SK-N-MC (cell line): Measurements from ENCODE around the gene AFAP1L2.
A peak's percentile ranks its signal among the peaks of the same experiment; 100 is the strongest.

Source experiments
- DNase-seq: peaks from one replicate; pipeline ENCODE4 v3.0.0-alpha.2; 2011; ENCODE audit warnings: low read depth, low spot score
- H3K27ac ChIP-seq: fragments of 200-600 bp; sonication (generic); 2 replicates; pipeline ENCODE4 v1.5.1; 2016; ENCODE audit warnings: mixed run types
- H3K36me3 ChIP-seq: fragments of 200-600 bp; sonication (generic); 2 replicates; pipeline ENCODE4 v1.6.1; 2017; ENCODE audit warnings: antibody characterized with exemption, low read length, mixed read lengths; ENCODE audit not compliant: insufficient read depth
- H3K4me3 ChIP-seq: fragments of 200-600 bp; sonication (generic); 2 replicates; pipeline ENCODE4 v1.5.1; 2016
- H3K9ac ChIP-seq: fragments of 200-600 bp; sonication (generic); 2 replicates; pipeline ENCODE4 v1.8.0; 2017; ENCODE audit warnings: mixed run types, mixed read lengths; ENCODE audit not compliant: insufficient read length
- H3K9me3 ChIP-seq: fragments of 200-600 bp; sonication (generic); 2 replicates; pipeline ENCODE4 v1.6.1; 2017; ENCODE audit warnings: low read depth, mild to moderate bottlenecking, antibody characterized with exemption, low read length, moderate library complexity, mixed read lengths
- EZH2 ChIP-seq: fragments of 200-600 bp; sonication (generic); IDR thresholded peaks from one replicate; pipeline ENCODE4 v1.6.1; 2017; ENCODE audit warnings: antibody characterized with exemption
- FOXP2 ChIP-seq: optimal IDR thresholded peaks from 2 replicates; pipeline ENCODE3; 2011; ENCODE audit warnings: mild to moderate bottlenecking, moderate library complexity; ENCODE audit not compliant: insufficient read depth; ENCODE audit errors: extremely low read length, control extremely low read depth
- POLR2AphosphoS5 ChIP-seq: IDR thresholded peaks from 2 replicates; pipeline ENCODE4 v1.6.1; 2012; ENCODE audit warnings: mild to moderate bottlenecking, low read depth, low read length, borderline replicate concordance

AFAP1L2 gene

GRCh38 chr10:114375047-114375446, 29.3 kb downstream of the AFAP1L2 start:
- Histone ChIP-seq H3K36me3 (no peaks in the 10 kb centered on the region), H3K27ac (no peak overlapping the region), H3K9me3 (no peaks in the 10 kb centered on the region), H3K9ac (no peak overlapping the region), H3K4me3 (no peak overlapping the region)
- TF ChIP-seq EZH2: no peak
- TF ChIP-seq POLR2AphosphoS5: no peak
- no peak for TF ChIP-seq FOXP2
- DNase-seq: no peak

- Histone ChIP-seq H3K4me3 (peak overlapping the region; percentile 30; the same call in 1 of the 2 replicates), H3K9me3 (no peaks in the 10 kb centered on the region), H3K9ac (peak overlapping the region; percentile 20), H3K27ac (no peak overlapping the region), H3K36me3 (no peaks in the 10 kb centered on the region)
- TF ChIP-seq FOXP2: no peak
- TF ChIP-seq EZH2: no peak
- no peak for TF ChIP-seq POLR2AphosphoS5
- DNase-seq: no peak
Measured at GRCh38 chr10:114374053-114374791, 30.1 kb downstream of the AFAP1L2 start.

GRCh38 chr10:114373631-114374030, 30.7 kb downstream of the AFAP1L2 start:
- H3K27ac ChIP-seq: no peak overlapping the region
- H3K36me3 ChIP-seq: no peaks in the 10 kb centered on the region
- H3K4me3 ChIP-seq: no peak overlapping the region
- no peak for TF ChIP-seq POLR2AphosphoS5
- no peak for TF ChIP-seq EZH2
- TF ChIP-seq FOXP2: no peak
- no peak for DNase-seq
- H3K9me3 ChIP-seq: no peaks in the 10 kb centered on the region
- H3K9ac ChIP-seq: no peak overlapping the region

- no peaks in the 10 kb centered on the region for H3K9me3 ChIP-seq
- TF ChIP-seq POLR2AphosphoS5 (no peak), FOXP2 (no peak), EZH2 (no peak)
- H3K9ac ChIP-seq: no peak overlapping the region
- no peak for DNase-seq
- no peaks in the 10 kb centered on the region for H3K36me3 ChIP-seq
- no peak overlapping the region for H3K27ac ChIP-seq
- no peak overlapping the region for H3K4me3 ChIP-seq
Measured at GRCh38 chr10:114372995-114373394, 31.3 kb downstream of the AFAP1L2 start.

- H3K27ac ChIP-seq: no peak overlapping the region
- H3K9me3 ChIP-seq: no peaks in the 10 kb centered on the region
- no peak overlapping the region for H3K9ac ChIP-seq
- H3K36me3 ChIP-seq: no peaks in the 10 kb centered on the region
- no peak for TF ChIP-seq FOXP2
- TF ChIP-seq EZH2: no peak
- TF ChIP-seq POLR2AphosphoS5: no peak
- no peak overlapping the region for H3K4me3 ChIP-seq
- DNase-seq: no peak
Measured at GRCh38 chr10:114372179-114372578, 32.1 kb downstream of the AFAP1L2 start.

- no peak for DNase-seq
- no peak for TF ChIP-seq POLR2AphosphoS5
- H3K36me3 ChIP-seq: no peaks in the 10 kb centered on the region
- no peak overlapping the region for H3K4me3 ChIP-seq
- H3K9me3 ChIP-seq: no peaks in the 10 kb centered on the region
- H3K9ac ChIP-seq: no peak overlapping the region
- no peak overlapping the region for H3K27ac ChIP-seq
Measured at GRCh38 chr10:114370966-114371365, 33.3 kb downstream of the AFAP1L2 start.

- Histone ChIP-seq H3K9ac (no peak overlapping the region), H3K27ac (no peak overlapping the region), H3K36me3 (no peaks in the 10 kb centered on the region), H3K4me3 (no peak overlapping the region), H3K9me3 (no peaks in the 10 kb centered on the region)
- DNase-seq: no peak
- TF ChIP-seq EZH2 (no peak), FOXP2 (no peak), POLR2AphosphoS5 (no peak)
Measured at GRCh38 chr10:114370199-114370598, 34.1 kb downstream of the AFAP1L2 start.

GRCh38 chr10:114368057-114368391, 36.3 kb downstream of the AFAP1L2 start:
- H3K4me3 ChIP-seq: no peak overlapping the region
- no peak for DNase-seq
- TF ChIP-seq EZH2 (no peak), FOXP2 (no peak), POLR2AphosphoS5 (no peak)
- no peaks in the 10 kb centered on the region for H3K36me3 ChIP-seq
- H3K27ac ChIP-seq: no peak overlapping the region
- no peaks in the 10 kb centered on the region for H3K9me3 ChIP-seq
- H3K9ac ChIP-seq: no peak overlapping the region
